MM.1S (cell line): ENCODE measurements around the gene FCHSD2.
"Not testable (repeated sequence)": the region's sequence is repeated elsewhere in the genome, so short reads cannot be mapped to it uniquely, and the experiment has no call there.

Source experiments
- DNase-seq: peaks from one replicate; pipeline ENCODE4 v3.0.0-alpha.2; 2015
- H2AFZ ChIP-seq: fragments of 300-600 bp; sonication (generic); 2 replicates; pipeline ENCODE4 v1.6.0; 2016; ENCODE audit warnings: antibody characterized with exemption, low read length
- H3F3A ChIP-seq: fragments of 300-600 bp; sonication (generic); 2 replicates; pipeline ENCODE4 v1.6.1; 2016; ENCODE audit warnings: mild to moderate bottlenecking, antibody characterized with exemption, low read length, moderate library complexity, mixed read lengths; ENCODE audit not compliant: insufficient read depth
- H3K27ac ChIP-seq: fragments of 300-600 bp; sonication (generic); 2 replicates; pipeline ENCODE4 v1.5.1; 2016; ENCODE audit warnings: mild to moderate bottlenecking, low read length
- H3K27me3 ChIP-seq: fragments of 300-600 bp; sonication (generic); replicated peaks from 2 replicates; pipeline ENCODE4 v1.6.0; 2016; ENCODE audit warnings: low read length; ENCODE audit not compliant: insufficient read depth
- H3K36me3 ChIP-seq: fragments of 300-600 bp; sonication (generic); replicated peaks from 2 replicates; pipeline ENCODE4 v1.6.1; 2016; ENCODE audit warnings: mild to moderate bottlenecking, low read length, mixed read lengths; ENCODE audit not compliant: insufficient read depth
- H3K4me1 ChIP-seq: fragments of 300-600 bp; sonication (generic); 2 replicates; pipeline ENCODE4 v1.6.1; 2016; ENCODE audit warnings: low read length, mixed read lengths
- H3K4me2 ChIP-seq: fragments of 300-600 bp; sonication (generic); 2 replicates; pipeline ENCODE4 v1.6.0; 2016; ENCODE audit warnings: low read depth, low read length
- H3K4me3 ChIP-seq: fragments of 300-600 bp; sonication (generic); 2 replicates; pipeline ENCODE4 v1.5.1; 2016; ENCODE audit warnings: low read length, mixed read lengths
- H3K79me2 ChIP-seq: fragments of 300-600 bp; sonication (generic); 2 replicates; pipeline ENCODE4 v1.6.1; 2016; ENCODE audit warnings: mixed run types, low read length, mixed read lengths
- H3K9ac ChIP-seq: fragments of 300-600 bp; sonication (generic); 2 replicates; pipeline ENCODE4 v1.6.1; 2016; ENCODE audit warnings: low read length, mixed read lengths
- H3K9me2 ChIP-seq: fragments of 300-600 bp; sonication (generic); replicated peaks from 2 replicates; pipeline ENCODE4 v1.6.1; 2016; ENCODE audit warnings: mild to moderate bottlenecking, low read length, mixed read lengths; ENCODE audit not compliant: insufficient read depth
- H3K9me3 ChIP-seq: fragments of 300-600 bp; sonication (generic); replicated peaks from 2 replicates; pipeline ENCODE4 v1.6.1; 2016; ENCODE audit warnings: mild to moderate bottlenecking, low read length, mixed read lengths; ENCODE audit not compliant: insufficient read depth
- H4K20me1 ChIP-seq: fragments of 300-600 bp; sonication (generic); 2 replicates; pipeline ENCODE4 v1.6.1; 2016; ENCODE audit warnings: mild to moderate bottlenecking, low read length, moderate library complexity, mixed read lengths; ENCODE audit not compliant: insufficient read depth
- CTCF ChIP-seq: fragments of 300-600 bp; sonication (generic); IDR thresholded peaks from 2 replicates; pipeline ENCODE4 v1.5.1; 2016; ENCODE audit warnings: antibody characterized with exemption, low read length, mixed read lengths
- EZH2 ChIP-seq: fragments of 300-600 bp; sonication (generic); optimal IDR thresholded peaks from 2 replicates; pipeline ENCODE3; 2017; ENCODE audit warnings: low read depth, mild to moderate bottlenecking, antibody characterized with exemption, low read length, mixed read lengths
- EZH2phosphoT487 ChIP-seq: fragments of 300-600 bp; sonication (generic); IDR thresholded peaks from 2 replicates; pipeline ENCODE4 v1.6.1; 2018; ENCODE audit warnings: antibody characterized with exemption, low read length

The FCHSD2 gene

GRCh38 chr11:72918851-72919250 lies 223.3 kb downstream of the FCHSD2 start:
- H3K9me2 ChIP-seq: no peaks in the 10 kb centered on the region

GRCh38 chr11:72912253-72912652 lies 229.9 kb downstream of the FCHSD2 start:
- H2AFZ ChIP-seq: no peak overlapping the region
- peaks cover 5% of the 10 kb centered on the region; the same call in 1 of the 2 replicates for H3K36me3 ChIP-seq
- no peaks in the 10 kb centered on the region for H3K9me2 ChIP-seq
- H3K4me3 ChIP-seq: no peak overlapping the region
- no peak overlapping the region for H3K27ac ChIP-seq
- TF ChIP-seq EZH2 (no peak), CTCF (no peak), EZH2phosphoT487 (no peak)
- H3F3A ChIP-seq: no peaks in the 10 kb centered on the region
- no peak overlapping the region for H3K4me2 ChIP-seq
- H4K20me1 ChIP-seq: no peaks in the 10 kb centered on the region
- H3K4me1 ChIP-seq: no peaks in the 10 kb centered on the region
- H3K27me3 ChIP-seq: no peaks in the 10 kb centered on the region
- DNase-seq: no peak
- H3K9ac ChIP-seq: no peak overlapping the region
- no peaks in the 10 kb centered on the region for H3K9me3 ChIP-seq
- peaks cover 14% of the 10 kb centered on the region for H3K79me2 ChIP-seq

More at GRCh38 chr11:72918851-72919250, 223.3 kb downstream of the FCHSD2 start:
- TF ChIP-seq CTCF: no peak
- TF ChIP-seq EZH2: no peak
- no peak for TF ChIP-seq EZH2phosphoT487
- Histone ChIP-seq H2AFZ (no peak overlapping the region), H3K27ac (no peak overlapping the region), H4K20me1 (no peaks in the 10 kb centered on the region), H3K4me3 (no peak overlapping the region), H3K27me3 (no peaks in the 10 kb centered on the region), H3K9me3 (no peaks in the 10 kb centered on the region), H3K36me3 (no peaks in the 10 kb centered on the region), H3K4me2 (no peak overlapping the region), H3K9ac (no peak overlapping the region), H3K79me2 (peaks cover 3% of the 10 kb centered on the region; the same call in 1 of the 2 replicates), H3F3A (0 out of 2 replicates have a peak, but pooled peaks cover 4% of the 10 kb centered on the region), H3K4me1 (no peaks in the 10 kb centered on the region)
- no peak for DNase-seq

GRCh38 chr11:72909558-72910388 lies 232.3 kb downstream of the FCHSD2 start:
- H3K9ac ChIP-seq, H4K20me1 ChIP-seq, DNase-seq, H3K27me3 ChIP-seq, H3F3A ChIP-seq, H3K4me1 ChIP-seq, H3K27ac ChIP-seq, H3K4me3 ChIP-seq, H2AFZ ChIP-seq, H3K9me3 ChIP-seq, H3K9me2 ChIP-seq, H3K4me2 ChIP-seq, H3K36me3 ChIP-seq: not testable (repeated sequence)
- peaks cover 14% of the 10 kb centered on the region for H3K79me2 ChIP-seq

- peaks cover 7% of the 10 kb centered on the region; the same call in 1 of the 2 replicates for H3K79me2 ChIP-seq
- no peak overlapping the region for H2AFZ ChIP-seq
- H3K9ac ChIP-seq: no peak overlapping the region
- no peak overlapping the region for H3K27ac ChIP-seq
- no peaks in the 10 kb centered on the region for H3K9me3 ChIP-seq
- H3K4me3 ChIP-seq: no peak overlapping the region
- H4K20me1 ChIP-seq: no peaks in the 10 kb centered on the region
- H3K36me3 ChIP-seq: peaks cover 5% of the 10 kb centered on the region; the same call in 1 of the 2 replicates
- DNase-seq: no peak
- no peak for TF ChIP-seq CTCF
- no peak for TF ChIP-seq EZH2
- TF ChIP-seq EZH2phosphoT487: no peak
- no peaks in the 10 kb centered on the region for H3F3A ChIP-seq
- no peak overlapping the region for H3K4me2 ChIP-seq
- H3K4me1 ChIP-seq: no peaks in the 10 kb centered on the region
- no peaks in the 10 kb centered on the region for H3K27me3 ChIP-seq
- no peaks in the 10 kb centered on the region for H3K9me2 ChIP-seq
Observed at GRCh38 chr11:72908032-72908676, 234.0 kb downstream of the FCHSD2 start.
